Measurements from ENCODE around the gene GSX2.

DNA sequence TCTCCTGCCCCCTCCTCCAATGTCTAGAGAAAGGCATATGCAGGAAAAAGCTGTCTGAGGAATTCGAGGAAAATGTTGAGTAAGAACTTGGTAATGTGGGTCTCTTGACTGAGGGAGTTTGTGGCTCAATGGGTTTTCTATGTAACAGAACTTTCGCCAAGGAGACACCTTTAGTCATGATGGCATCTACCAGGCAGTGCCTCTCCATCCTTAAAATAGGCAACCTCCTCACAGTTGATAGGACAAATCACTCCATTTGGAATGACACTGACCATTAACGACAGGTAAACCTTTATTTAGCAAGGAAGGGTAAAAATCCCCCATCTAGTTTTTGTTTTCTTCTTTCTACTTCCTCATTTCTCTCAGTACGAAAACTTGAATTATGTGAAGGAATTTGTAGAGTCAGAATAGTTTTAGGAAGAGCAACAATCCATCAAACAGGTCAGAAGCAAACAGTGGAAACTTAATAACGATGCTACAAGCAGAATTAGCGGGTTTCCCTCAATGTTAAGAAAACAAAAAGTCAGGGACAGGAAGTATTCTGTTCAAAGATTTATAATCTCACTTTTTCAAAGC lies 2.7 kb downstream of the GSX2 start:
- TF ChIP-seq BHLHE40 (IDR thresholded peaks at IDR 0.05; ENCODE audit: low read depth, low read length) (no peak), POLR2A (IDR thresholded peaks at IDR 0.05; ENCODE audit: low read depth, low read length) (no peak), SMC3 (IDR thresholded peaks at IDR 0.05; ENCODE audit: low read depth, low read length) (no peak), FOS (IDR thresholded peaks at IDR 0.05; ENCODE audit: low read depth, low read length) (no peak), MAZ (IDR thresholded peaks at IDR 0.05; ENCODE audit: borderline replicate concordance, low read depth, low read length) (no peak), MXI1 (IDR thresholded peaks at IDR 0.05; ENCODE audit: borderline replicate concordance, low read depth, low read length) (no peak), NFE2L2 (IDR thresholded peaks at IDR 0.05; ENCODE audit: low read depth, low read length) (no peak)
- TF ChIP-seq, protein P1, sequence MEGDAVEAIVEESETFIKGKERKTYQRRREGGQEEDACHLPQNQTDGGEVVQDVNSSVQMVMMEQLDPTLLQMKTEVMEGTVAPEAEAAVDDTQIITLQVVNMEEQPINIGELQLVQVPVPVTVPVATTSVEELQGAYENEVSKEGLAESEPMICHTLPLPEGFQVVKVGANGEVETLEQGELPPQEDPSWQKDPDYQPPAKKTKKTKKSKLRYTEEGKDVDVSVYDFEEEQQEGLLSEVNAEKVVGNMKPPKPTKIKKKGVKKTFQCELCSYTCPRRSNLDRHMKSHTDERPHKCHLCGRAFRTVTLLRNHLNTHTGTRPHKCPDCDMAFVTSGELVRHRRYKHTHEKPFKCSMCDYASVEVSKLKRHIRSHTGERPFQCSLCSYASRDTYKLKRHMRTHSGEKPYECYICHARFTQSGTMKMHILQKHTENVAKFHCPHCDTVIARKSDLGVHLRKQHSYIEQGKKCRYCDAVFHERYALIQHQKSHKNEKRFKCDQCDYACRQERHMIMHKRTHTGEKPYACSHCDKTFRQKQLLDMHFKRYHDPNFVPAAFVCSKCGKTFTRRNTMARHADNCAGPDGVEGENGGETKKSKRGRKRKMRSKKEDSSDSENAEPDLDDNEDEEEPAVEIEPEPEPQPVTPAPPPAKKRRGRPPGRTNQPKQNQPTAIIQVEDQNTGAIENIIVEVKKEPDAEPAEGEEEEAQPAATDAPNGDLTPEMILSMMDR (conservative IDR thresholded peaks at IDR 0.05; ENCODE audit: low read depth, low read length), result no peak
- TF ChIP-seq, protein P2, sequence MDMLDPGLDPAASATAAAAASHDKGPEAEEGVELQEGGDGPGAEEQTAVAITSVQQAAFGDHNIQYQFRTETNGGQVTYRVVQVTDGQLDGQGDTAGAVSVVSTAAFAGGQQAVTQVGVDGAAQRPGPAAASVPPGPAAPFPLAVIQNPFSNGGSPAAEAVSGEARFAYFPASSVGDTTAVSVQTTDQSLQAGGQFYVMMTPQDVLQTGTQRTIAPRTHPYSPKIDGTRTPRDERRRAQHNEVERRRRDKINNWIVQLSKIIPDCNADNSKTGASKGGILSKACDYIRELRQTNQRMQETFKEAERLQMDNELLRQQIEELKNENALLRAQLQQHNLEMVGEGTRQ (IDR thresholded peaks at IDR 0.05; ENCODE audit: low read depth, low read length), result no peak
- TF ChIP-seq, protein P3, sequence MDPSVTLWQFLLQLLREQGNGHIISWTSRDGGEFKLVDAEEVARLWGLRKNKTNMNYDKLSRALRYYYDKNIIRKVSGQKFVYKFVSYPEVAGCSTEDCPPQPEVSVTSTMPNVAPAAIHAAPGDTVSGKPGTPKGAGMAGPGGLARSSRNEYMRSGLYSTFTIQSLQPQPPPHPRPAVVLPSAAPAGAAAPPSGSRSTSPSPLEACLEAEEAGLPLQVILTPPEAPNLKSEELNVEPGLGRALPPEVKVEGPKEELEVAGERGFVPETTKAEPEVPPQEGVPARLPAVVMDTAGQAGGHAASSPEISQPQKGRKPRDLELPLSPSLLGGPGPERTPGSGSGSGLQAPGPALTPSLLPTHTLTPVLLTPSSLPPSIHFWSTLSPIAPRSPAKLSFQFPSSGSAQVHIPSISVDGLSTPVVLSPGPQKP (IDR thresholded peaks at IDR 0.05; ENCODE audit: borderline replicate concordance, low read depth, low read length), result no peak

Data from IMR-90 (cell line).